Measurements from ENCODE around the gene ABCG1. TPM values are rescaled to one million over a fixed set of nuclear protein-coding genes. Genes with fewer than 3 reads are reported as not detected.

The ABCG1 gene
- total and polyA plus RNA-seq, 4 donors = 1.6 to 9.7 (median 5.3) TPM

GRCh38 chr21:42315296-42315891 is 96.5 kb downstream of the ABCG1 start, which contains the start of gene TFF3:
TSS of gene TFF3 (minus strand) at chr21:42315409. CDS start at chr21:42315374, 35 bp downstream.
- no peaks in the 10 kb centered on the region for H3K9me3 ChIP-seq (ENCODE audit: control insufficient read depth in 4 of 4, low read length in 3 of 4)
- no peak for DNase-seq (ENCODE audit: low spot score)
- H3K36me3 ChIP-seq (ENCODE audit: control insufficient read depth in 4 of 4, insufficient read depth in 3 of 4, low read depth in 1 of 4, low read length in 3 of 4) = no peaks in the 10 kb centered on the region
- H3K27ac ChIP-seq (ENCODE audit: low read depth in 1 of 2, low read length in 2 of 2) = no peak within 1 kb of the TSS
- H3K9ac ChIP-seq (ENCODE audit: low read depth in 1 of 2, low read length in 2 of 2) = no peak within 1 kb of the TSS
- H3K4me1 ChIP-seq (ENCODE audit: control insufficient read depth in 4 of 4, insufficient read depth in 4 of 4, low read length in 3 of 4) = peaks cover 0 to 2% (median 0%) of the 10 kb centered on the region in 4 donors
- WGBS = 51% methylated on average over 15 of the region's 15 CpGs
- no peak within 1 kb of the TSS for H3K4me3 ChIP-seq (ENCODE audit: low read depth in 1 of 3, low read length in 3 of 3)
- TF ChIP-seq JUND (IDR thresholded peaks at IDR 0.05) (no peak), HNF4G (IDR thresholded peaks at IDR 0.05) (no peak), GABPA (IDR thresholded peaks at IDR 0.05 in 1 of 2, conservative IDR thresholded peaks at IDR 0.05 in 1 of 2) (no peak), NR2F2 (IDR thresholded peaks at IDR 0.05) (peak; percentile 22), RXRA (IDR thresholded peaks at IDR 0.05) (no peak)
- peaks cover 0 to 4% (median under 1%) of the 10 kb centered on the region in 4 donors for H3K27me3 ChIP-seq (ENCODE audit: control insufficient read depth in 4 of 4, insufficient read depth in 4 of 4, low read length in 3 of 4)

GRCh38 chr21:42316891-42317290 is 98.0 kb downstream of the ABCG1 start:
- no peaks in the 10 kb centered on the region for H3K36me3 ChIP-seq (ENCODE audit: control insufficient read depth in 4 of 4, insufficient read depth in 3 of 4, low read depth in 1 of 4, low read length in 3 of 4)
- no peak for DNase-seq (ENCODE audit: low spot score)
- WGBS = 84% methylated on average over 16 of the region's 16 CpGs

GRCh38 chr21:42317341-42317741 is 98.4 kb downstream of the ABCG1 start:
- Histone ChIP-seq H3K9me3 (ENCODE audit: control insufficient read depth in 4 of 4, low read length in 3 of 4) (no peaks in the 10 kb centered on the region), H3K27ac (ENCODE audit: low read depth in 1 of 2, low read length in 2 of 2) (no peak overlapping the region), H3K9ac (ENCODE audit: low read depth in 1 of 2, low read length in 2 of 2) (no peak overlapping the region), H3K36me3 (ENCODE audit: control insufficient read depth in 4 of 4, insufficient read depth in 3 of 4, low read depth in 1 of 4, low read length in 3 of 4) (no peaks in the 10 kb centered on the region), H3K4me3 (ENCODE audit: low read depth in 1 of 3, low read length in 3 of 3) (no peak overlapping the region), H3K27me3 (ENCODE audit: control insufficient read depth in 4 of 4, insufficient read depth in 4 of 4, low read length in 3 of 4) (peaks cover 0 to 4% (median 0%) of the 10 kb centered on the region in 4 donors), H3K4me1 (ENCODE audit: control insufficient read depth in 4 of 4, insufficient read depth in 4 of 4, low read length in 3 of 4) (peaks cover 0 to 2% (median 0%) of the 10 kb centered on the region in 4 donors)
- 77% methylated on average over 8 of the region's 8 CpGs for whole genome bisulfite sequencing
- no peak for TF ChIP-seq REST (IDR thresholded peaks at IDR 0.05)
- TF ChIP-seq FOXA2 (IDR thresholded peaks at IDR 0.05) = no peak
- no peak for TF ChIP-seq EGR1 (IDR thresholded peaks at IDR 0.05; ENCODE audit: low read depth in 2 of 2)
- TF ChIP-seq FOXA1 (IDR thresholded peaks at IDR 0.05) = no peak
- no peak for TF ChIP-seq NR2F2 (IDR thresholded peaks at IDR 0.05)
- TF ChIP-seq JUND (IDR thresholded peaks at IDR 0.05) = no peak
- TF ChIP-seq TAF1 (conservative IDR thresholded peaks at IDR 0.05) = no peak
- no peak for TF ChIP-seq HNF4A (conservative IDR thresholded peaks at IDR 0.05)
- no peak for TF ChIP-seq RXRA (IDR thresholded peaks at IDR 0.05)
- TF ChIP-seq RAD21 (IDR thresholded peaks at IDR 0.05) = no peak
- DNase-seq (ENCODE audit: low spot score) = no peak

More at GRCh38 chr21:42316891-42317290, 98.0 kb downstream of the ABCG1 start:
- H3K4me3 ChIP-seq (ENCODE audit: low read depth in 1 of 3, low read length in 3 of 3) = no peak overlapping the region
- TF ChIP-seq RXRA (IDR thresholded peaks at IDR 0.05) = no peak
- peaks cover 0 to 2% (median 0%) of the 10 kb centered on the region in 4 donors for H3K4me1 ChIP-seq (ENCODE audit: control insufficient read depth in 4 of 4, insufficient read depth in 4 of 4, low read length in 3 of 4)
- no peaks in the 10 kb centered on the region for H3K9me3 ChIP-seq (ENCODE audit: control insufficient read depth in 4 of 4, low read length in 3 of 4)
- H3K27ac ChIP-seq (ENCODE audit: low read depth in 1 of 2, low read length in 2 of 2) = no peak overlapping the region
- H3K27me3 ChIP-seq (ENCODE audit: control insufficient read depth in 4 of 4, insufficient read depth in 4 of 4, low read length in 3 of 4) = peaks cover 0 to 4% (median under 1%) of the 10 kb centered on the region in 4 donors
- H3K9ac ChIP-seq (ENCODE audit: low read depth in 1 of 2, low read length in 2 of 2) = no peak overlapping the region

Data from liver (tissue), 9 donors.